Lower leg skin (tissue), 3 donors: Measurements from ENCODE around the gene NBPF11.
"Not testable (repeated sequence)": the region's sequence is repeated elsewhere in the genome, so short reads cannot be mapped to it uniquely, and the experiment has no call there.

Experiments
- POLR2A ChIP-seq, 2 donors: fragments of 450-650 bp; IDR thresholded peaks; one replicate each; pipeline ENCODE4 v1.6.1; 2016 to 2017; ENCODE audit warnings: antibody characterized with exemption in 2 of 2, mild to moderate bottlenecking in 1 of 2, moderate library complexity in 1 of 2
- TF ChIP-seq, protein P1 (sequence below), 3 donors: fragments of 450-650 bp; IDR thresholded peaks; one replicate each; pipeline ENCODE4 v1.5.1; 2016; ENCODE audit warnings: antibody characterized with exemption in 3 of 3, mild to moderate bottlenecking in 3 of 3, moderate library complexity in 2 of 3

DNA sequence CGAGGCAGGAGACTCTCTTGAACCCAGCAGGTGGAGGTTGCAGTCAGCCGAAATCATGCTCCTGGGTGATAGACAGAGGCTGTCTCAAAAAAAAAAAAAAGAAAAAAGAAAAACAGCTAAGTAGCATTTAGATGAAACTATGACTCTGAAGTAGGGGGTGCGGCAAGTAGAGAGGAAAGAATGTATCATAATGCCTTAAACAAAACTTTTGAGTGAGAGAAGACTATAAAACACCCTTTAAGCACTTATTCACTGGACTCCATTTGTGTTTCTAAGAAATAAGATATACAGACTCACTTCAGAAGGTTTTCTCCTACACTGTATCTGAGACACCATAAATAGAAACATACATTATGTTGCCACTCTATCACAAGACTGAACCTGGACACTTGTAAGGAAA is 74.6 kb downstream of the NBPF11 start:
- TF ChIP-seq, protein P1, sequence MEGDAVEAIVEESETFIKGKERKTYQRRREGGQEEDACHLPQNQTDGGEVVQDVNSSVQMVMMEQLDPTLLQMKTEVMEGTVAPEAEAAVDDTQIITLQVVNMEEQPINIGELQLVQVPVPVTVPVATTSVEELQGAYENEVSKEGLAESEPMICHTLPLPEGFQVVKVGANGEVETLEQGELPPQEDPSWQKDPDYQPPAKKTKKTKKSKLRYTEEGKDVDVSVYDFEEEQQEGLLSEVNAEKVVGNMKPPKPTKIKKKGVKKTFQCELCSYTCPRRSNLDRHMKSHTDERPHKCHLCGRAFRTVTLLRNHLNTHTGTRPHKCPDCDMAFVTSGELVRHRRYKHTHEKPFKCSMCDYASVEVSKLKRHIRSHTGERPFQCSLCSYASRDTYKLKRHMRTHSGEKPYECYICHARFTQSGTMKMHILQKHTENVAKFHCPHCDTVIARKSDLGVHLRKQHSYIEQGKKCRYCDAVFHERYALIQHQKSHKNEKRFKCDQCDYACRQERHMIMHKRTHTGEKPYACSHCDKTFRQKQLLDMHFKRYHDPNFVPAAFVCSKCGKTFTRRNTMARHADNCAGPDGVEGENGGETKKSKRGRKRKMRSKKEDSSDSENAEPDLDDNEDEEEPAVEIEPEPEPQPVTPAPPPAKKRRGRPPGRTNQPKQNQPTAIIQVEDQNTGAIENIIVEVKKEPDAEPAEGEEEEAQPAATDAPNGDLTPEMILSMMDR (IDR thresholded peaks at IDR 0.05): not testable (repeated sequence)
- not testable (repeated sequence) for TF ChIP-seq POLR2A (IDR thresholded peaks at IDR 0.05)
